Body of pancreas (tissue), 4 donors: ENCODE data around the gene BEST2. TPM values are rescaled to one million over a fixed set of nuclear protein-coding genes. Genes with fewer than 3 reads are reported as not detected.

Source experiments
- ATAC-seq: fragments of 150-250 bp; one replicate; pipeline ENCODE4 v1.9.1; 2016
- DNase-seq, 4 donors: peaks; one replicate each; pipeline ENCODE4 v3.0.0-alpha.2; 2019
- H3K27ac ChIP-seq, 4 donors: fragments of 200-600 bp; sonication (generic); 1 replicate in 3 of 4; 2 replicates in 1 of 4; pipeline versions ENCODE4 v1.5.1 to v1.6.1; 2016 to 2019; ENCODE audit warnings: mild to moderate bottlenecking in 1 of 4, mixed read lengths in 1 of 4, moderate library complexity in 1 of 4
- H3K27me3 ChIP-seq, 2 donors: fragments of 200-600 bp; sonication (generic); one replicate each; pipeline ENCODE4 v1.6.0; 2016; ENCODE audit warnings: mild to moderate bottlenecking in 1 of 2
- H3K36me3 ChIP-seq, 2 donors: fragments of 200-600 bp; sonication (generic); replicated peaks in 1 of 2; 2 replicates each; pipeline ENCODE4 v1.5.1; 2016; ENCODE audit warnings: low read depth in 2 of 2; ENCODE audit not compliant: insufficient read depth in 1 of 2
- H3K4me1 ChIP-seq: fragments of 200-600 bp; sonication (generic); one replicate; pipeline ENCODE4 v1.6.0; 2016
- H3K4me3 ChIP-seq, 2 donors: fragments of 200-600 bp; sonication (generic); 1 replicate in 1 of 2; 2 replicates in 1 of 2; pipeline ENCODE4 v1.5.1; 2016 to 2019
- H3K9me3 ChIP-seq, 3 donors: fragments of 200-600 bp; sonication (generic); 1 replicate in 2 of 3; 2 replicates in 1 of 3; pipeline ENCODE4 v1.5.1; 2016
- CTCF ChIP-seq, 7 experiments: fragments of 450-650 bp in 4 of 7; fragments of 200-600 bp in 3 of 7; sonication (generic) in 3 of 7; IDR thresholded peaks; one replicate each; pipeline ENCODE4 v1.5.1; 2016 to 2019; ENCODE audit warnings: antibody characterized with exemption in 7 of 7
- POLR2A ChIP-seq, 3 donors: fragments of 450-650 bp; IDR thresholded peaks; one replicate each; pipeline ENCODE4 v1.6.1; 2016; ENCODE audit warnings: antibody characterized with exemption in 3 of 3, mild to moderate bottlenecking in 2 of 3
- WGBS, 2 donors: methylation state at CpG; one replicate each; pipeline ENCODE4 v1.1.5; 2017; 5-methylcytosine and 5-hydroxymethylcytosine counted together
- intact Hi-C: fragments of 100-400 bp; cut with DNase I; formaldehyde crosslinking; loops from one replicate; pipeline ENCODE4 v1.15.1; 2023
- total RNA-seq, 2 donors: library from RNA; depleted of rRNA; stranded (reverse); fragments of >200 nt; gene quantifications; one replicate each; pipeline ENCODE4 v1.1.0, GENCODE V29; 2016

Gene BEST2
- total RNA-seq, 2 donors from 2014 or later: not detected

GRCh38 chr19:12737835-12738351 is 13.7 kb upstream of the BEST2 start:
- no peaks in the 10 kb centered on the region for H3K9me3 ChIP-seq
- peaks cover 31% of the 10 kb centered on the region for H3K4me1 ChIP-seq
- intact Hi-C loops: no loop called here
- whole genome bisulfite sequencing, 2 donors: 2 to 12% methylated on average over 12 to 13 of the region's 13 CpGs
- H3K27ac ChIP-seq: peak overlapping the region in 2 of 4 donors; percentile 88 to 89
- ATAC-seq (no peak), DNase-seq (no peak)
- H3K4me3 ChIP-seq: peak overlapping the region; percentile 69 to 90
- no peak for TF ChIP-seq CTCF (IDR thresholded peaks at IDR 0.05)
- no peak for TF ChIP-seq POLR2A (IDR thresholded peaks at IDR 0.05)
- H3K36me3 ChIP-seq: no peaks in the 10 kb centered on the region
- H3K27me3 ChIP-seq: no peaks in the 10 kb centered on the region

- intact Hi-C loops: no loop called here
- H3K27me3 ChIP-seq: no peaks in the 10 kb centered on the region
- 72 to 87% methylated on average over 3 to 21 of the region's 22 CpGs for WGBS, 2 donors
- no peak overlapping the region for H3K27ac ChIP-seq
- ATAC-seq: no peak
- no peak for DNase-seq
- H3K36me3 ChIP-seq: peaks cover 0 to 7% of the 10 kb centered on the region in 2 donors
- no peaks in the 10 kb centered on the region for H3K4me1 ChIP-seq
- H3K4me3 ChIP-seq: no peak overlapping the region
- no peak for TF ChIP-seq CTCF (IDR thresholded peaks at IDR 0.05)
- no peak for TF ChIP-seq POLR2A (IDR thresholded peaks at IDR 0.05)
- H3K9me3 ChIP-seq: no peaks in the 10 kb centered on the region
Observed at GRCh38 chr19:12745166-12745897, 6.3 kb upstream of the BEST2 start.

GRCh38 chr19:12748489-12748888 is 3.1 kb upstream of the BEST2 start:
- Histone ChIP-seq H3K4me3 (no peak overlapping the region), H3K4me1 (no peaks in the 10 kb centered on the region), H3K27ac (no peak overlapping the region), H3K36me3 (peaks cover 0 to 7% of the 10 kb centered on the region in 2 donors), H3K27me3 (no peaks in the 10 kb centered on the region), H3K9me3 (no peaks in the 10 kb centered on the region)
- intact Hi-C loops: no loop called here
- 64 to 87% methylated on average over 3 to 4 of the region's 6 CpGs for WGBS, 2 donors
- ATAC-seq: peak; percentile 23
- no peak for DNase-seq
- TF ChIP-seq POLR2A (IDR thresholded peaks at IDR 0.05) (no peak), CTCF (IDR thresholded peaks at IDR 0.05) (no peak)

GRCh38 chr19:12749938-12750521 is 1.6 kb upstream of the BEST2 start:
- no peaks in the 10 kb centered on the region for H3K27me3 ChIP-seq
- H3K4me1 ChIP-seq: no peaks in the 10 kb centered on the region
- 25 to 37% methylated on average over 14 to 17 of the region's 24 CpGs for WGBS, 2 donors
- TF ChIP-seq POLR2A (IDR thresholded peaks at IDR 0.05): no peak
- TF ChIP-seq CTCF (IDR thresholded peaks at IDR 0.05): no peak
- intact Hi-C loops: no loop called here
- H3K4me3 ChIP-seq: no peak overlapping the region
- DNase-seq (no peak), ATAC-seq (no peak)
- peaks cover 0 to 7% of the 10 kb centered on the region in 2 donors for H3K36me3 ChIP-seq
- H3K9me3 ChIP-seq: no peaks in the 10 kb centered on the region
- H3K27ac ChIP-seq: no peak overlapping the region
